Sigmoid colon (tissue), 7 donors: ENCODE data around the gene WASF2. TPM values are rescaled to one million over a fixed set of nuclear protein-coding genes. Genes with fewer than 3 reads are reported as not detected.

Experiments used
- DNase-seq: peaks from one replicate; pipeline ENCODE4 v3.0.0-alpha.2; 2019
- H3K27ac ChIP-seq, 4 donors: fragments of 200-600 bp; sonication (generic); one replicate each; pipeline ENCODE4 v1.5.1; 2016 to 2019; ENCODE audit warnings: mild to moderate bottlenecking in 1 of 4
- H3K27me3 ChIP-seq, 3 donors: fragments of 200-600 bp; sonication (generic); one replicate each; pipeline ENCODE4 v1.5.1; 2019; ENCODE audit warnings: mild to moderate bottlenecking in 1 of 3
- H3K36me3 ChIP-seq, 4 donors: fragments of 200-600 bp; sonication (generic); one replicate each; pipeline ENCODE4 v1.5.1; 2016 to 2019
- H3K4me1 ChIP-seq, 4 donors: fragments of 200-600 bp; sonication (generic); one replicate each; pipeline ENCODE4 v1.5.1; 2017 to 2019
- H3K4me3 ChIP-seq, 4 donors: fragments of 200-600 bp; sonication (generic); one replicate each; pipeline ENCODE4 v1.5.1; 2017 to 2019; ENCODE audit warnings: mild to moderate bottlenecking in 2 of 4, moderate library complexity in 1 of 4
- H3K9me3 ChIP-seq, 4 donors: fragments of 200-600 bp in 3 of 4; sonication (generic) in 3 of 4; one replicate each; pipeline versions ENCODE4 v1.5.1 to v1.6.1; 2013 to 2019
- EP300 ChIP-seq, 4 donors: sonication (generic); formaldehyde crosslinking; IDR thresholded peaks; one replicate each; pipeline ENCODE4 v1.6.1; 2017; ENCODE audit warnings: antibody characterized with exemption in 4 of 4
- POLR2A ChIP-seq, 2 donors: fragments of 450-650 bp; IDR thresholded peaks; one replicate each; pipeline ENCODE4 v1.6.1; 2016; ENCODE audit warnings: antibody characterized with exemption in 2 of 2, mild to moderate bottlenecking in 2 of 2, moderate library complexity in 2 of 2
- POLR2AphosphoS5 ChIP-seq, 4 donors: sonication (generic); formaldehyde crosslinking; IDR thresholded peaks; one replicate each; pipeline ENCODE4 v1.6.1; 2017; ENCODE audit warnings: antibody characterized with exemption in 4 of 4
- WGBS, 2 donors: extraction: QIAGEN DNeasy Blood & Tissue Kit; methylation state at CpG; one replicate each; pipeline ENCODE4 v1.1.7; 2013; 5-methylcytosine and 5-hydroxymethylcytosine counted together
- intact Hi-C: fragments of 100-400 bp; cut with DNase I; formaldehyde crosslinking; loops from one replicate; pipeline ENCODE4 v1.15.1; 2023
- polyA plus RNA-seq, 3 donors: library from polyadenylated mRNA; stranded (reverse); fragments of 200-250 nt; gene quantifications; one replicate each; pipeline ENCODE4 v1.2.3, GENCODE V29; 2013
- total RNA-seq, 4 donors: library from RNA; depleted of rRNA; stranded (reverse); fragments of >200 nt; gene quantifications; one replicate each; pipeline ENCODE4 v1.1.0, GENCODE V29; 2016
- TF ChIP-seq, protein P1 (sequence below), 4 experiments: fragments of 450-650 bp in 3 of 4; fragments of 200-600 bp in 1 of 4; IDR thresholded peaks; one replicate each; pipeline ENCODE4 v1.5.1; 2016 to 2019; ENCODE audit warnings: antibody characterized with exemption in 4 of 4, mild to moderate bottlenecking in 3 of 4, moderate library complexity in 2 of 4
- donor health status: healthy with polysubstance abuse.
- donor health status: Bipolar disorder and iron deficiency.
- donor health status: healthy.

WASF2 gene
- total and polyA plus RNA-seq, 7 donors, result 30.0 to 69.6 (median 56.9) TPM

DNA sequence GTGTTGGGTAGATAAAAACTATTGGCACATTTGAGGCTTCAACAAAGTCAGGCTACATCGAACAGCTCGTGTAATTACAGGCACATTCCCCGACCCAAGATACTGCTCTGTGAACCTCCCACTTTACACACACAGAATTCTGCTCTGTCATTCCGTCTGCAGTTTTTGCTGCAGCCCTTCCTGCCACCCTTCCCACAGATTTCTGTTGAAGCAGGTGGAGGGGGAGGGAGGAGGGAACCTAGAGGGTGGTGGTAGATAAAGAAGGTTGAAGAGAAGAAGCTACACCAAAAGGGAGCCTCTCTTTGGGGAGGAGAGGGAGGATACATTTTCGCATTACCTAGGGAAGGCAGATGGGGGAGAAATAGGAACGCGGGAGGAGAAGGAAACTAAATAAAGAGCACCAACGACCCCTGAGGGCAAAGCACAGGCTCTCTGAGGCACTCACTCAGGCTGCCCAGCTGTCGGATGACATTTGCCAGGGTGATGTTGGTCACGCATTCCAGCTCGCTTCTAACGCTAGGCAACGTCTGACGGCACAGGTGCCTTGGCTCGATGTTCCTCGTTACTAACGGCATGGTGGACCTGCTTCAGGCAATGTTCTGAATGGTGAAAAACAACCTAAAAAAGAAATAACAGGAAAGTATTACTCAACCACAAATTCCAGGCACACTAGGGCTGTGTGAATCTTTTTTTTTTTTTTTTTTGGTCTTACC, 61.5 kb downstream of the WASF2 start:
- peaks cover 0 to 74% (median 60%) of the 10 kb centered on the region in 4 donors for H3K4me1 ChIP-seq
- intact Hi-C loops, result no loop called here
- H3K27ac ChIP-seq, result peak overlapping the region; percentile 75 to 87 (median 82)
- H3K27me3 ChIP-seq, result no peaks in the 10 kb centered on the region
- peak overlapping the region in 3 of 4 donors; percentile 15 to 31 (median 25) for H3K4me3 ChIP-seq
- no peaks in the 10 kb centered on the region for H3K9me3 ChIP-seq
- TF ChIP-seq EP300 (IDR thresholded peaks at IDR 0.05) (no peak), POLR2AphosphoS5 (IDR thresholded peaks at IDR 0.05) (peak in 3 of 4 donors; percentile 30 to 72 (median 52))
- TF ChIP-seq, protein P1, sequence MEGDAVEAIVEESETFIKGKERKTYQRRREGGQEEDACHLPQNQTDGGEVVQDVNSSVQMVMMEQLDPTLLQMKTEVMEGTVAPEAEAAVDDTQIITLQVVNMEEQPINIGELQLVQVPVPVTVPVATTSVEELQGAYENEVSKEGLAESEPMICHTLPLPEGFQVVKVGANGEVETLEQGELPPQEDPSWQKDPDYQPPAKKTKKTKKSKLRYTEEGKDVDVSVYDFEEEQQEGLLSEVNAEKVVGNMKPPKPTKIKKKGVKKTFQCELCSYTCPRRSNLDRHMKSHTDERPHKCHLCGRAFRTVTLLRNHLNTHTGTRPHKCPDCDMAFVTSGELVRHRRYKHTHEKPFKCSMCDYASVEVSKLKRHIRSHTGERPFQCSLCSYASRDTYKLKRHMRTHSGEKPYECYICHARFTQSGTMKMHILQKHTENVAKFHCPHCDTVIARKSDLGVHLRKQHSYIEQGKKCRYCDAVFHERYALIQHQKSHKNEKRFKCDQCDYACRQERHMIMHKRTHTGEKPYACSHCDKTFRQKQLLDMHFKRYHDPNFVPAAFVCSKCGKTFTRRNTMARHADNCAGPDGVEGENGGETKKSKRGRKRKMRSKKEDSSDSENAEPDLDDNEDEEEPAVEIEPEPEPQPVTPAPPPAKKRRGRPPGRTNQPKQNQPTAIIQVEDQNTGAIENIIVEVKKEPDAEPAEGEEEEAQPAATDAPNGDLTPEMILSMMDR (IDR thresholded peaks at IDR 0.05), result no peak
- 38 to 78% methylated on average over 17 of the region's 17 CpGs for WGBS, 2 donors
- peaks cover 0 to 21% (median 0%) of the 10 kb centered on the region in 4 donors for H3K36me3 ChIP-seq
- DNase-seq, result peak; percentile 76

DNA sequence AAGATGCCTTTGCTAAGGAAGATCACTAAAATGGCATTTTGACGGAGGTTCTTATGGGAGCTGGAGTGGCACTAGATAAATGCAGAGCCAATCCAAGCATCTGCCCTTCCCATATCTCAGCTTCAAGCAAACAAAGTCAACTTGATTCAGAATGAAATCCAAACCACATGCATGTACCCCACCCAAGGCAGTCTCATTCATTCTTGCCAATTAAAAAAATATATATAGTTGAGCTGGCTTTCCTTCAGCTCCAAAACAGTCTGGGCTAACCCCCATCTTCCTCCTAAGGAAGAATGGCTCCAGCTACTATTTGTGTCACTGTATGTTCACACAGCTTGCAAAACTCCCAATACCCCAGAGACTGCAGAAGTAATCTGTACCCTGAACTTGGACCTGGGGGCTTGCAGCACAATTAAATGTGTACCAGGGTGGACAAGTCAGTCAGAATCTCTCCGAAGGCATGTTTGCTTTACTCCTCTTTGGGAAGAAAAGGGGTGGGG, 62.1 kb downstream of the WASF2 start:
- peaks cover 0 to 21% (median 0%) of the 10 kb centered on the region in 4 donors for H3K36me3 ChIP-seq
- TF ChIP-seq EP300 (IDR thresholded peaks at IDR 0.05) (no peak), POLR2A (IDR thresholded peaks at IDR 0.05) (no peak), POLR2AphosphoS5 (IDR thresholded peaks at IDR 0.05) (no peak)
- TF ChIP-seq, protein P1 (IDR thresholded peaks at IDR 0.05), result no peak
- peak overlapping the region; percentile 75 to 87 (median 82) for H3K27ac ChIP-seq
- DNase-seq, result no peak
- H3K4me3 ChIP-seq, result peak overlapping the region in 3 of 4 donors; percentile 15 to 31 (median 25)
- H3K4me1 ChIP-seq, result peaks cover 0 to 68% (median 59%) of the 10 kb centered on the region in 4 donors
- no peaks in the 10 kb centered on the region for H3K27me3 ChIP-seq
- intact Hi-C loops, result no loop called here
- 73 to 88% methylated on average over 2 of the region's 2 CpGs for WGBS, 2 donors
- H3K9me3 ChIP-seq, result no peaks in the 10 kb centered on the region

DNA sequence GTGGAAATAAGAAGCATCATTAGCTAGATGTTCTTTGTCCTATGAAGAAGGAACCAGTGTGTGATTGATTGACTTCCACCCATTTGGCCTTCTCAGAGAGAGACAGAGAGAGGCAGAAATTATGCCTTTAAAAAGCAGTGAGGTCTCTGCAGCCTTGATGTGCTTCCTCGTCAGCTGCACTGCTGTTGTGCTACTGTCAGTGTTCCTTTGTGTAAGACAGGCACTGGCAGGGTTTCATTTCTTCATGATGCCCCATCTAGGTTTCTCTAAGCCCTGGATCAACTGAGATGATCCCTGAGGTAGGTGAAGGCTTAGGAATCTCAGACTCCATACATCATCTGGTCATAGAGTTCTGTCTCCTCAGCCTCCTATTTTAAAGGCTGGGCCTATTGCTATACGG, 62.6 kb downstream of the WASF2 start:
- no peaks in the 10 kb centered on the region for H3K27me3 ChIP-seq
- TF ChIP-seq POLR2A (IDR thresholded peaks at IDR 0.05) (no peak), POLR2AphosphoS5 (IDR thresholded peaks at IDR 0.05) (peak in 1 of 4 donors; percentile 15), EP300 (IDR thresholded peaks at IDR 0.05) (no peak)
- TF ChIP-seq, protein P1 (IDR thresholded peaks at IDR 0.05), result no peak
- peaks cover 0 to 69% (median 57%) of the 10 kb centered on the region in 4 donors for H3K4me1 ChIP-seq
- H3K4me3 ChIP-seq, result peak overlapping the region in 1 of 4 donors; percentile 31
- peaks cover 0 to 21% (median 0%) of the 10 kb centered on the region in 4 donors for H3K36me3 ChIP-seq
- 64 to 76% methylated on average over 2 of the region's 2 CpGs for WGBS, 2 donors
- no peaks in the 10 kb centered on the region for H3K9me3 ChIP-seq
- intact Hi-C loops, result no loop called here
- peak overlapping the region; percentile 75 to 87 (median 82) for H3K27ac ChIP-seq
- DNase-seq, result no peak

DNA sequence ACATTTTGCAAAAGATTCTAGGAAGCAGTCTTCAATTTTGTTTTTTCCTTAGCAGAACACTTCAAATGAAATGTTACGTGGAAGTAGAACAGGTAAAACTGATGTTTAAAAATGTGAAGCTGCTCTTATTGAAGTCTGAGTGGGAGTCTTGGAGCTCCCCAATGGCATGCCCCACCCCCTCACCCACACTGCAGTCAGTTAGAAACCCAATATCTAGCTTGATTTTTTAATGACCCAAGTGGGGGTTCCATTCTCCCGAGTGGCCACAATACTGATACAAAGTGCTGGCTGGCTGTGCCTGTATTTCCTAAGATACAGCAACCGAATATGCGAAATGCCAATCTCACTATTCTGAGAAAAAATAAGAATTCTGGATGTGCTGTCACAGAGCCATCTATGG, 66.3 kb downstream of the WASF2 start:
- TF ChIP-seq POLR2A (IDR thresholded peaks at IDR 0.05) (no peak), EP300 (IDR thresholded peaks at IDR 0.05) (no peak), POLR2AphosphoS5 (IDR thresholded peaks at IDR 0.05) (no peak)
- TF ChIP-seq, protein P1 (IDR thresholded peaks at IDR 0.05), result no peak
- Histone ChIP-seq H3K36me3 (peaks cover 0 to 21% (median 0%) of the 10 kb centered on the region in 4 donors), H3K4me3 (no peak overlapping the region), H3K27ac (no peak overlapping the region), H3K9me3 (no peaks in the 10 kb centered on the region), H3K4me1 (peaks cover 0 to 61% (median 37%) of the 10 kb centered on the region in 4 donors), H3K27me3 (no peaks in the 10 kb centered on the region)
- 92 to 93% methylated on average over 4 of the region's 4 CpGs for whole genome bisulfite sequencing, 2 donors
- intact Hi-C loops, result no loop called here
- no peak for DNase-seq
